ENCODE data around the gene QSOX1. TPM values are rescaled to one million over a fixed set of nuclear protein-coding genes. Genes with fewer than 3 reads are reported as not detected.

QSOX1 gene
- polyA plus RNA-seq, 2 donors, result 50.6 to 173 TPM

DNA sequence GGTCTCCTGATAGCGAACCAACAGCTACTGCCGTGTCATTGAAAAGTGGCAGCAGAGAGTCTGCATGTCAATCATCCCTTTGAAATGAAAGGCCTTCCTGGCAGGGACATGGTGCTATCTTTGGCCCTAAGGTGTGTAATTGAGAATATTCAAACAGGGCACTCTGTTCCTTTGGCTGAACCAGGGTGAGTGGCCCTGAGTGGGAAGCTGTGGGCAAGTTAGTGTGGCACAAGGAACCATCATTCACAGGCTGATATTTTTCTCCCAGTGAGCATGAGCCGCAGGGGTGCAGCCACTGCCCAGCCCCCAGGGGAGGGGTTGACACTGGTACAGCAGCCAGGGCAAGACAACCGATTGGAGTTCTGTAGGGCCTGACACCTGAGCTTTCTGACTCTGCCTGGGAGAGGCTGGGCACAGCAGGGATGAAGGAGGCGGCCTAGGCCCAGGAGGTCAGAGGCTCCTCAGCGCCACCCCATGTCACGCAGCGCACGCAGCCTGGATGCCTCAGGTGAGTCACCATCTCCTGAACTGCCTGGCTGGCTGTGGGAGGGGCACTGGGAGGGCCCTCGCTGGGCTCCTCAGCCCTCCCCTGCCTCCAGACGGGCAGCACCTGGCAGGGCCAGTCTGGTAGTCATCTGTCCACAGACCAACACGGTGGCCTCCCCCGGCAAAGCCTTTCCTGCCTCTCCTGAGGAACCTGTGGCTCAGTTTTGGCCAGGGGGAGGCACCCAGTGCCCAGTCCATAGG is 13.2 kb downstream of the QSOX1 start:
- Histone ChIP-seq H3K4me1 (ENCODE audit: control insufficient read depth in 2 of 2, insufficient read depth in 2 of 2, low read length in 1 of 2) (peaks cover 17 to 43% of the 10 kb centered on the region in 2 donors), H3K27ac (ENCODE audit: low read depth in 2 of 2, low read length in 1 of 2) (peak overlapping the region; percentile 86 to 94), H3K9me3 (ENCODE audit: control insufficient read depth in 2 of 2, insufficient read depth in 1 of 2, low read depth in 1 of 2, low read length in 1 of 2) (no peaks in the 10 kb centered on the region), H3K36me3 (ENCODE audit: control insufficient read depth in 2 of 2, insufficient read depth in 2 of 2, low read length in 1 of 2) (peaks cover 3 to 13% of the 10 kb centered on the region in 2 donors), H3K4me3 (ENCODE audit: low read depth in 1 of 2, low read length in 2 of 2) (no peak overlapping the region), H3K27me3 (ENCODE audit: control insufficient read depth in 1 of 2, insufficient read depth in 2 of 2, low read length in 2 of 2) (no peaks in the 10 kb centered on the region)
- WGBS, 2 donors, result 55 to 59% methylated on average over 13 of the region's 13 CpGs

DNA sequence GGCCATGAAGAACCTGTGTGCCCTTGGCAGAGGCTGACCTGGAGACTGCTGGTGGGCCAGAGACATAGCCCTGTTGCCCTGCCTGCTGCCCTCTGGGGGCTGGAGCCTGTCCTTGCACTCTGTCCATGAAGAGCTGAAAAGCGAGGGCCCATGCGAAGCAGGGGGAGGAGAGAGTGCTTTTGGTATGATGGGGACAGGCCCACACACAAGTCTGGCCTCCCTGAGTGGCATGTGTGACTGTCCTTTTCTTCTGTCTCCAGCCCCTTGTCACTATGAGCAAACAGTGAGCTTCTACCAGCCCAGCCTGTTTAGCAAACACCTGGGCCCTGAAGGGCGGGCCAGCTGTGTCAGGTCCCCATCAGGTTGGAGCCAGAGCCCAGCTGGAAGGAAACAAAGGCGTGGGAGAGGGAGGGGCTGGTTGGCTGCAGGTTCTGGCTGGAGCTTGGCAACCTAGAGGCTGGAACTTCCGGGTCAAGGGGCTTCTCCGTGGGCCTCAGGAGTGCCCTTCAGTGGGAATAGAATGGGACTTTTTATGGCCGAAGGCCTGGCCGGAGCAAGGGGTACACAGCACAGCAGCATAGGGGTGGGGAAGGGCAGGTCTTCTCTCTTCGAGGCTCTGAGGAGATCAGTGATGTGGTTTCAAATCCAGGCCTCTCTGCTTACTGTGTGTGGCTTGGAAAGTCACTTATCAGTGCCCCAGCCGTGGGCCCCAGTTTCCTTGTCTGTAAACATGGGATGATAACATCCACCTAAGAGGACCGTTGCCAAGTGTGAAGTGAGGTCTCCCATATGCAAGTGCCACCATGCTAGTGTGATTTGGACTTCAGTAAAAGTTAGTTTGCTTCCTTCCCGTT is 14.3 kb downstream of the QSOX1 start:
- peak overlapping the region; percentile 88 to 91 for H3K27ac ChIP-seq (ENCODE audit: low read depth in 2 of 2, low read length in 1 of 2)
- H3K27me3 ChIP-seq (ENCODE audit: control insufficient read depth in 1 of 2, insufficient read depth in 2 of 2, low read length in 2 of 2), result no peaks in the 10 kb centered on the region
- no peak overlapping the region for H3K4me3 ChIP-seq (ENCODE audit: low read depth in 1 of 2, low read length in 2 of 2)
- peaks cover 3 to 13% of the 10 kb centered on the region in 2 donors for H3K36me3 ChIP-seq (ENCODE audit: control insufficient read depth in 2 of 2, insufficient read depth in 2 of 2, low read length in 1 of 2)
- WGBS, 2 donors, result 57 to 70% methylated on average over 12 of the region's 12 CpGs
- H3K4me1 ChIP-seq (ENCODE audit: control insufficient read depth in 2 of 2, insufficient read depth in 2 of 2, low read length in 1 of 2), result peaks cover 20 to 49% of the 10 kb centered on the region in 2 donors
- H3K9me3 ChIP-seq (ENCODE audit: control insufficient read depth in 2 of 2, insufficient read depth in 1 of 2, low read depth in 1 of 2, low read length in 1 of 2), result no peaks in the 10 kb centered on the region

DNA sequence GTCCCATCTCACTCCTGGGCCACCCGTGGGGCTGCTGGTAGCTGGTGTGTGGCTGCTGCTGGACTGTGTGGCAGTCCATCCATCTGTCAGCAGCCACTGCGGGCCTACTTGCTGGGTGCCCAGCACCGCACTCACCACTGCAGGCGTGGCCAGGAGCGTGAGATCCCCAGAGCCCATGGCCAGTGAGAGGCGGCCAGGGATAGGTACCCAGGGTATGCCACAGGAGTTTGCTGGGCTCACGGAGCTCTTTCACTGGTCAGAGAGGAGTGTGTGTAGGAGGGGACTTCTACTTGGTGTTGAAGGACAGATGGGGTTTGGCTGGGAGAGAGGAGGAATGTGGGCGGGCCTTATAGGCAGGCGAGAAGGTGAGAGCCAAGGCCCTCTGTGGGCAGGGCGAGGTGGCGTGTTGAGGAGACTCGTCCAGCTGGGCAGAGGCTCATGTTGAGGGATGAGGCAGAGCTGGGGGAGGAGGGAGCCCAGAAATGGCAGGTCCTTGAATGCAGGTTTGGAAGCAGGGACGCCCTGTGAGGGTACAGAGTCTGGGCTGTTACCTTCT is 15.0 kb downstream of the QSOX1 start:
- 80 to 83% methylated on average over 13 of the region's 13 CpGs for WGBS, 2 donors
- Histone ChIP-seq H3K36me3 (ENCODE audit: control insufficient read depth in 2 of 2, insufficient read depth in 2 of 2, low read length in 1 of 2) (peaks cover 3 to 13% of the 10 kb centered on the region in 2 donors), H3K9me3 (ENCODE audit: control insufficient read depth in 2 of 2, insufficient read depth in 1 of 2, low read depth in 1 of 2, low read length in 1 of 2) (no peaks in the 10 kb centered on the region), H3K4me3 (ENCODE audit: low read depth in 1 of 2, low read length in 2 of 2) (no peak overlapping the region), H3K27ac (ENCODE audit: low read depth in 2 of 2, low read length in 1 of 2) (peak overlapping the region; percentile 88 to 91), H3K27me3 (ENCODE audit: control insufficient read depth in 1 of 2, insufficient read depth in 2 of 2, low read length in 2 of 2) (no peaks in the 10 kb centered on the region), H3K4me1 (ENCODE audit: control insufficient read depth in 2 of 2, insufficient read depth in 2 of 2, low read length in 1 of 2) (peaks cover 21 to 52% of the 10 kb centered on the region in 2 donors)

DNA sequence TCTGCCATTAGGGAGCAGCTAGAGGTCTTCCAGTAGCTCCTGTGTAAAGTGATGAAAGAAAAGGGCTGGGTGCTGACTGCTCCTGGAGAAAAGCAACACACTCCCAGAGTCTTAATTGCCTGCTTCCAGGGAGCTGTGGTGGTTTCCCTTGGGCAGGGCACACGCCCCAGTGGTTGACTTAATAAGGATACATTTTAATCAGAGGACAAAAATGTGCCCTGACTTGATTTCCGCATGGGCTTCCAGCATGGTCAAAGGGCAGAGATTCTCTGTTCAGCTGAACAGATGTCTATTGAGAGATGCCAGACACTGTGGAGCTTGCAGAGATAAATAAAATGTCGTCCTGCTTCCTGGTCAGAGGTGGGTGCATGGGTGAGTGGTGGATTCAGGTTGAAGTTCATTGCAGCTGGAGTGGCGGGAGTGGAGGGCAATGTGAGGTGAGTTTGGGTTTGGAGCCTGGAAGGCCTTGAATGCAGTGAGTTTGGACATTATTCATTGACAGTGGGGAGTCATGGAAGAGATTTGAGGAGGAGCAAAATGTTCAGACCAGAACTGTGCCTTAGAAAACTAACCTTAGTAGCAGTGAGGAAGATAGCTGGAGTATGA is 16.0 kb downstream of the QSOX1 start:
- Histone ChIP-seq H3K27me3 (ENCODE audit: control insufficient read depth in 1 of 2, insufficient read depth in 2 of 2, low read length in 2 of 2) (no peaks in the 10 kb centered on the region), H3K27ac (ENCODE audit: low read depth in 2 of 2, low read length in 1 of 2) (peak overlapping the region; percentile 88 to 91), H3K36me3 (ENCODE audit: control insufficient read depth in 2 of 2, insufficient read depth in 2 of 2, low read length in 1 of 2) (peaks cover 3 to 10% of the 10 kb centered on the region in 2 donors), H3K4me1 (ENCODE audit: control insufficient read depth in 2 of 2, insufficient read depth in 2 of 2, low read length in 1 of 2) (peaks cover 21 to 46% of the 10 kb centered on the region in 2 donors), H3K4me3 (ENCODE audit: low read depth in 1 of 2, low read length in 2 of 2) (no peak overlapping the region), H3K9me3 (ENCODE audit: control insufficient read depth in 2 of 2, insufficient read depth in 1 of 2, low read depth in 1 of 2, low read length in 1 of 2) (no peaks in the 10 kb centered on the region)
- 36 to 41% methylated on average over 4 of the region's 4 CpGs for WGBS, 2 donors

DNA sequence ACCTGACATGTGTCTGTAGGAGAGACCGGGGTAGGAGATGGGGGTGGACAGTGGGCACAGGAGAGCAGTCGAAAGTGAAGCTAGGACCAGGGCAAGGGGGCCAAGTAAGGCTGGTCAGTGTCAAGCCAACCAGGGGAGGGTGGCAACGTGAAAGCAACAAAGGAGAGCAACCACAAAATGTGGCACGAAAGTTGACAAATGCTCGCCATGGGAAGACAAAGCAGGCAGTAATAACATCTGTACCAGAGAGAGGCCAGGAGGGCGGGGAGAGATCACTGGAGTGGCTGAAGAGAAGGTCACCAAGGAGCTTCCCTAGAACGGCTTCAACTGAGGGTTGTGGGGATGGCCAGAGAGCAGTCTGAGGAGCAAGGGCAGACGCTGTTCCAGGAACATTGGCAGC is 17.0 kb downstream of the QSOX1 start:
- 92 to 93% methylated on average over 8 of the region's 8 CpGs for WGBS, 2 donors
- Histone ChIP-seq H3K27me3 (ENCODE audit: control insufficient read depth in 1 of 2, insufficient read depth in 2 of 2, low read length in 2 of 2) (no peaks in the 10 kb centered on the region), H3K4me3 (ENCODE audit: low read depth in 1 of 2, low read length in 2 of 2) (no peak overlapping the region), H3K27ac (ENCODE audit: low read depth in 2 of 2, low read length in 1 of 2) (peak overlapping the region in 1 of 2 donors; percentile 36), H3K9me3 (ENCODE audit: control insufficient read depth in 2 of 2, insufficient read depth in 1 of 2, low read depth in 1 of 2, low read length in 1 of 2) (no peaks in the 10 kb centered on the region), H3K4me1 (ENCODE audit: control insufficient read depth in 2 of 2, insufficient read depth in 2 of 2, low read length in 1 of 2) (peaks cover 18 to 41% of the 10 kb centered on the region in 2 donors), H3K36me3 (ENCODE audit: control insufficient read depth in 2 of 2, insufficient read depth in 2 of 2, low read length in 1 of 2) (peaks cover 3 to 19% of the 10 kb centered on the region in 2 donors)

DNA sequence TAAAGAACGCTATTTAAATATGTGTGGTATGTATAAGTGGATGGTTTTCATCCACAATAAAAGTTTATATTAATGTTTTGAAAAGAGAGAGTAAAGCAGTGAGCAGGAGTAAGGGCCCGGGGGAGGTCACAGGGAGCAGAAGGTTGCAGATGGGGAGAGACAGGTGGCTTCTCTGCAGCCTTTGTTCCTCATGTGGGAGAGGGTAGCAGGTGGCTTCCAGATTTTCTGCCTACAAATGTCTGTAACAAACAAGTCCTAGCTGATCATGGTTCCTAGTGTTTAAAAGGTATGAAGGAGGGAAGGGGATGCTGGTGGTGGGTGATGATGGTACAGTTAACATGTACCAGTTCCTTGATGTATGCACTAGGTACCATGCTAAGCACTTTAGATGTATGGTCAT is 18.8 kb downstream of the QSOX1 start:
- WGBS, 2 donors, result 96 to 99% methylated on average over 2 of the region's 2 CpGs

DNA sequence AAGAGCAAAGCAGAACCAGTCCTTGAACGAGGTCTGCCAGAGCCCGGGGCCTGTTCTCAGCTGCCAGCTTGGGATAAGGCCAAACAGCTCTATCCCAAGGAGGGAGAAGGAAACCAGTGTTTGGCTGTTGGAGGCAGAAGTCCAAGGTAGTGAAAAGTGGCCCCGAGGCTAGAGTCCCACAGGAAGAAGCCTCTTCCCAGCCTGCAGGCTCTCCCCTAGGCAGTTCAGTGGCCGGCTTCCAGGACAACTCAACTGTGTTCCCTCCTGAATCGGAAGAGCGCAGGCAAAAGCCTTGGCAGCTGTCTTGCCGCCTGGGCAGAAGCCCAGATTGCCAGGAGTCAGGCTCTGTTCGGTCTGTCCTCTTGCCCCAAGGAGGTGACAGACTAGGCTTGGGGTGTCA is 19.3 kb downstream of the QSOX1 start:
- H3K27ac ChIP-seq (ENCODE audit: low read depth in 2 of 2, low read length in 1 of 2), result peak overlapping the region; percentile 28 to 69
- H3K36me3 ChIP-seq (ENCODE audit: control insufficient read depth in 2 of 2, insufficient read depth in 2 of 2, low read length in 1 of 2), result peaks cover 3 to 15% of the 10 kb centered on the region in 2 donors

More for the DNA sequence above, 18.8 kb downstream of the QSOX1 start:
- Histone ChIP-seq H3K27ac (ENCODE audit: low read depth in 2 of 2, low read length in 1 of 2) (no peak overlapping the region), H3K4me1 (ENCODE audit: control insufficient read depth in 2 of 2, insufficient read depth in 2 of 2, low read length in 1 of 2) (peaks cover 14 to 29% of the 10 kb centered on the region in 2 donors), H3K36me3 (ENCODE audit: control insufficient read depth in 2 of 2, insufficient read depth in 2 of 2, low read length in 1 of 2) (peaks cover 3 to 15% of the 10 kb centered on the region in 2 donors), H3K9me3 (ENCODE audit: control insufficient read depth in 2 of 2, insufficient read depth in 1 of 2, low read depth in 1 of 2, low read length in 1 of 2) (no peaks in the 10 kb centered on the region), H3K4me3 (ENCODE audit: low read depth in 1 of 2, low read length in 2 of 2) (no peak overlapping the region), H3K27me3 (ENCODE audit: control insufficient read depth in 1 of 2, insufficient read depth in 2 of 2, low read length in 2 of 2) (no peaks in the 10 kb centered on the region)

DNA sequence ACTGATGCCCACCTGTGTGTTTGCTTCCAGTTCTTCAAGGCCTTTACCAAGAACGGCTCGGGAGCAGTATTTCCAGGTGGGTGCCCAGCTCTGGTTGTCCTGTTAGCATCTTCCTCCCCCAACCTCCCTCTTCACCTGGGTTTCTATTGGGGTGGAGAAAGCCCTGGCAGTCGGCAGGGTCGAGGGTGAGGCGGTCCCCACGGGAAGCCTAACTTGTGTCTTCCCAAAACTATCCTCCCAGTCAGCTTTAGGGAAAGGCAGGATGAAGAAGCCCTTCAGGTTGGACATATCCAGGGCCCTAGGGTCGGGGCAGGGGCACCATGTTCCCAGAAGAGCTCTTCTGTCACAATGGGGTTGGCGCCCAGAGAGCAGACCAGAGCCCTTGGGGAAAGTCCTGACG is 20.6 kb downstream of the QSOX1 start:
- WGBS, 2 donors, result 88 to 92% methylated on average over 9 of the region's 9 CpGs
- Histone ChIP-seq H3K27ac (ENCODE audit: low read depth in 2 of 2, low read length in 1 of 2) (no peak overlapping the region), H3K4me3 (ENCODE audit: low read depth in 1 of 2, low read length in 2 of 2) (no peak overlapping the region), H3K9me3 (ENCODE audit: control insufficient read depth in 2 of 2, insufficient read depth in 1 of 2, low read depth in 1 of 2, low read length in 1 of 2) (no peaks in the 10 kb centered on the region), H3K36me3 (ENCODE audit: control insufficient read depth in 2 of 2, insufficient read depth in 2 of 2, low read length in 1 of 2) (peaks cover 0 to 15% of the 10 kb centered on the region in 2 donors), H3K4me1 (ENCODE audit: control insufficient read depth in 2 of 2, insufficient read depth in 2 of 2, low read length in 1 of 2) (peaks cover 7 to 16% of the 10 kb centered on the region in 2 donors), H3K27me3 (ENCODE audit: control insufficient read depth in 1 of 2, insufficient read depth in 2 of 2, low read length in 2 of 2) (no peaks in the 10 kb centered on the region)

More for the DNA sequence above, 19.3 kb downstream of the QSOX1 start:
- H3K9me3 ChIP-seq (ENCODE audit: control insufficient read depth in 2 of 2, insufficient read depth in 1 of 2, low read depth in 1 of 2, low read length in 1 of 2), result no peaks in the 10 kb centered on the region
- no peak overlapping the region for H3K4me3 ChIP-seq (ENCODE audit: low read depth in 1 of 2, low read length in 2 of 2)
- H3K4me1 ChIP-seq (ENCODE audit: control insufficient read depth in 2 of 2, insufficient read depth in 2 of 2, low read length in 1 of 2), result peaks cover 14 to 27% of the 10 kb centered on the region in 2 donors
- no peaks in the 10 kb centered on the region for H3K27me3 ChIP-seq (ENCODE audit: control insufficient read depth in 1 of 2, insufficient read depth in 2 of 2, low read length in 2 of 2)
- WGBS, 2 donors, result 19% methylated on average over 8 of the region's 8 CpGs

DNA sequence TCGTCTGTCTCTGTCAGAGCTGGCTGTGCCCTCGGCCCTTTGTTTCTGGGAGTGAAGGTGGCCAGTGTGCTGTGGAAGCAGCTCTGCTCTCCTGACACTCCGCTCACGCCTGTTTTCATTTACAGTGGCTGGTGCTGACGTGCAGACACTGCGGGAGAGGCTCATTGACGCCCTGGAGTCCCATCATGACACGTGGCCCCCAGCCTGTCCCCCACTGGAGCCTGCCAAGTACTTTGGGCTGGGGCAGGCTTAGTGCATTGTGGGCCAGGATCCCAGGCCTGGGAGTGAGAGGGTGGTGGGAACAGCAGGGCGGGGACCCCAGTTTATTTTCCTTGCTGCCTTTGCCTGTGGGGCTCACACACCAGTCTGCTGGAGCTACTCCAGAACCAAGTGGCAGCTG is 21.1 kb downstream of the QSOX1 start:
- Histone ChIP-seq H3K9me3 (ENCODE audit: control insufficient read depth in 2 of 2, insufficient read depth in 1 of 2, low read depth in 1 of 2, low read length in 1 of 2) (no peaks in the 10 kb centered on the region), H3K36me3 (ENCODE audit: control insufficient read depth in 2 of 2, insufficient read depth in 2 of 2, low read length in 1 of 2) (peaks cover 0 to 15% of the 10 kb centered on the region in 2 donors), H3K4me3 (ENCODE audit: low read depth in 1 of 2, low read length in 2 of 2) (no peak overlapping the region), H3K27ac (ENCODE audit: low read depth in 2 of 2, low read length in 1 of 2) (no peak overlapping the region), H3K27me3 (ENCODE audit: control insufficient read depth in 1 of 2, insufficient read depth in 2 of 2, low read length in 2 of 2) (no peaks in the 10 kb centered on the region), H3K4me1 (ENCODE audit: control insufficient read depth in 2 of 2, insufficient read depth in 2 of 2, low read length in 1 of 2) (peaks cover 6 to 13% of the 10 kb centered on the region in 2 donors)
- WGBS, 2 donors, result 83 to 86% methylated on average over 9 of the region's 9 CpGs
